Central memory CD4-positive, alpha-beta T cell (primary cell): ENCODE measurements around the gene OR5AP2.
"Not testable (repeated sequence)": the region's sequence is repeated elsewhere in the genome, so short reads cannot be mapped to it uniquely, and the experiment has no call there.

Experiments
- DNase-seq: peaks from one replicate; pipeline ENCODE4 v3.0.0; 2022
- total RNA-seq, 3 experiments: gene quantifications; one replicate each; lab custom pipeline; 2026; lab: John Stamatoyannopoulos, UW

OR5AP2 gene
- total RNA-seq, result 0 reads per million in 3 experiments

DNA sequence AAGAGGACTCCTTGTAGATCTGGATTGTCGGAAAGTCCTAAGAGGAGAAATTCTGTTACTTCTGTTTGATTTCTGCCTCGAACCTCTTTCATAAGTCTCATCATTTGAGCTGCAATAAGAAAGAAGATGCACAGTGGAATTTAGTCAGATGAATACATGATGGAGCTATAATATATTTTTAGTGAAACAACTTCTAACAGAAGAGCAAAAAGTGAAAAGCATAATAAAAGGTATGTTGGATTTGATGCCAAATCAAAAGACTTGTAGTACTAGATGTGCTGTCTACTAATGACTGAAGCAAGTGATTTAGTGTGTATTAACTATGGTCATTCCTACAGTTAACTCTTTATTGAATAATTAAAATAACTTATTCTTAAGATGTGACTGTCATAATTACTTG, at the start of gene OR5AP2:
Gene OR5AP2 (minus strand): TSS at position 101 of the 400 bp plus-strand sequence. CDS start 0 bp downstream, at position 101.
- no peak for DNase-seq

DNA sequence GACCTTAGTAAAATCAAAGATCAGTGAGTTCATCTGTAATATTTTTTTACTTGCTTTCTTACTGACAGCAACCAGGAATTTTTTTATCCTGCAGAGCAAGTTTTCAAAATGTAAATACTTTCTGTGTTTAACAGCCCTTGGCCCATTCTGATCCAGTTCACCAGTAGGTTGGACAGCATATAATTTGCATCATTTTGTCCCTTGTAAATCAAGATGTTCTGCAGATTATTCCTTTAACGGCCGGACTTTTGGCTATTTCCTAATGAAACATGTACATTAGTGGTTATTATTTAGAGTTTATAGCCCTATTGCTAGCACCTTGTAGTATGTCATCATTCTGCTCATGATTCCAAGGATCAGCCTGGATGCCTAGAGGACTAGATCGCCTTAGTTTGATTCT, 48.9 kb upstream of the OR5AP2 start:
- DNase-seq, result not testable (repeated sequence)

DNA sequence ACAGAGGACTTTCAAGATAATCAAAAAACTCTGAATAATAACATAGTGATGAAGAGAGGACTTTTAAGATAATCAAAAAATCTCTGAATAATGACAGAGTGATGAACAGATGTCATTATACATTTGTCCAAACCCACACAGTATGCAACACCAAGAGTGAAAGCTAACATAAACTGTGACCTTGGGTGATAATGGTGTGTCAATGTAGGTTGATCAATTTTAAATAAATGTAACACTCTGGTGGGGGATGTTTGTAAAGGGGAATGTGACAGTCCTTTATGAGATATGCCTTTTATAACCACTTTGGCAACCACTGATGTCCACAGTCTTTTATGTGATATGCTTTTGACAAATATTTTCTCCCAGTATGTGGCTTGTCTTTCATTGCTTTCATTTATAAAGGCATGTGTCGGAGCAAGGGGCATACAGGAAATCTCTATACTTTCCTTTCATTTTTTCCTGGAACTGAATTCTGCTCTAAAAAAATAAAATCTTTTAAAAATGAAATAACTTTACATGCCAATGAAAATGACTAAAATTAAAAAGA, 46.4 kb upstream of the OR5AP2 start:
- no peak for DNase-seq

DNA sequence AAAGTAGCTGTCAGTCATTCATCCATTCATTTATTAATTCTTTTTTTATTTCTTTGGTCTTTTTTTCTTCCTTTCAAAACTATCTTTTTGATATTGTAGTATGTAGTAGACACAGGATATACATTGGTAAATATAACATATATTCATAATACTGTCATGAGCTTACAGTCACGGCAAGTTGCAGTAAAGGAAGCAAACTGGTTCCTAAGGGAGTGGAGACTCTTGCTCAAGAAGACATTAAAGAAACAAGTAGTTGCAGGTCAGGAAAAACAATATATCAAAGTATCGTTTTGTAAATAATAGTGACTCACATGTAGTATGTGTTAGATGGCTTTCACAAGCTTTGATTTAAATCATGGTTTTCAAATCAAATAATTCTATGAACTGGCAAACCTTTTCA, 28.7 kb upstream of the OR5AP2 start:
- no peak for DNase-seq

DNA sequence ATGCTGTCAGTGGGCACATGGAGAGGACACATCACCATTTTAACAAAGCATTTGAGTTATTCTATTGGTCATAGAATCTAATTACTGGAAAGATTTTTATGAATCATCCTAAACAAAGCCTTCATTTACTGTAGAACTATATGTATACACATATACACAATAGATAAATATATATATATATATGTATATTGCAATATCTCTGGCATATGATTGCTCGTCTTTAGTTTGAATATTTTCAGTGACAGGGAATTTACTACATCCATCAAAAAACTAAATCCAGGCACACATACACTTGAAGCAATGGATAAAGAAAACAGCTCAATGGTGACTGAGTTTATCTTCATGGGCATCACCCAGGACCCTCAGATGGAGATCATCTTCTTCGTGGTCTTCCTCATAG, 21.1 kb upstream of the OR5AP2 start, which contains the start of gene OR5AR1:
Gene OR5AR1 (plus strand): TSS at position 301 of the 400 bp plus-strand sequence. CDS start 0 bp downstream, at position 301.
- DNase-seq, result no peak

DNA sequence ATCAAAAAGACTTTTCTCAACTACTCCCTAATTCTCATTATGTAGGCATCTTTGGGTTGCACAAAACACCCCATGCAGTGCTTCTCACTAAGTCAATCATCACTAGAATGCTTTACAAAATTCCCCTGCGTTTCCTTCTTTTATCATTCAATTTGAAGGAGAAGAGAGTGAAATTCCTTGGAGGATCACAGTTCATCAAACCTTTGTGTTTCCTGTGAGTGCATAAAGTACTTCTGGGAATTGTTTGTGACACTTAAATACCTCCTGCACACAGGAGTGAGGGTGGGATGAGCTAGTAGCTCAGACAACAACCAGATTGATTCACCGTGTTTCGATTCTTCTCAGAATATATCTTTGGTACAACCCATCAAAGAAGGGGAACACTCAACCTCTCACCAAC, 17.5 kb upstream of the OR5AP2 start:
- no peak for DNase-seq

DNA sequence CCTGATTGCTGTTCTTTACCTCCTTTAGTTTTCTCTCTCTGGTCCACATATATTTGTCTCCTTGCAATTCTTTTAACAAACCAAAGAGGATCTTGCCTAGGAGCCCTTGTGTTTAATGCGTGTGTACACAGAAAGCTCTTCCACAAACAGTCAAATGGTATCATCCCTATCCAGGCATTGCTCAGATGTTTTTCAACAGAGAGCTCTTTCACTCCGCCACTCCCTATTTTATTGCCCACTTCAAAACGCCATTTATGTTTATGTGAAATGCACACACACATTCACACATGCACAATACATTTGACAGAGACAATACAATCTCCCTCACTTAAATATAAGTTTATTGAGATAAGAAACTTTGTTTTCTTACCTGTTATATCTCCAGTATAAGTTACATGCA, 4.7 kb downstream of the OR5AP2 start:
- no peak for DNase-seq

DNA sequence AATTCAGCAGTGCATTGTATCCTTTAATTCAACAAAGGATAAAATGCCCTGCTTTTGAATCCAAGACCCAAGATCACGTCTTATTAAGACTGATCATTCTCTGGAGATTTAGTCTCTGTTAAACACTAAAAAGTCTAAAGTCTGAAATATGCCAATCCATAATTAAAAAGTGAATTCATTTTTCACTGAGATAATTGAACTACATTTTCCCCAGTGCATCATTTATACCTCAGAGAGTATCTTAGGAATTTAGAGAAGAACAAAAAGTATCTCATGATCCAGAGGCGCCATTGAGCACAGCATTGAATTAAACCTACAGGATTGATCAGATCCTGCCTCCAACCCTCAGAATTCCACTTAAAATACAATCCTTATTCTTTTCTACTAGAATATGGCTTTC, 5.4 kb downstream of the OR5AP2 start:
- no peak for DNase-seq

DNA sequence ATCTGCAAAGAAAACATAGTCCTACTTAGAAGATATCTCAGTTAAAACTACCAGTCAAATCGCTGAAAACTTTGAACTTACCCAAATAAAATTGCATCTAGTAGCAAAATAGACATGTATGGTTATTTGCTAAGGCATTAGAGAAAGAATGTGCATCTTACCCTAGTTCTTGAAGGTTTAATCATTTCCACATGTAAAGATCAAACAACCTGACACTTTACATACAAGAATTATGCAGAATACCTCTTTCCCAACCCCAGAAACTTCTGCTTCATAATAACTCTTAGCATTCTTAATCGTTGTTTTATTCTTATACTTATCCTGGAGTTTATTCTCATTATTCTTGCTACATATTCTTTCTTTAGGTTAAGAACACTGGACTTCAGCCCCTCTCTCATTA, 9.9 kb downstream of the OR5AP2 start:
- no peak for DNase-seq

DNA sequence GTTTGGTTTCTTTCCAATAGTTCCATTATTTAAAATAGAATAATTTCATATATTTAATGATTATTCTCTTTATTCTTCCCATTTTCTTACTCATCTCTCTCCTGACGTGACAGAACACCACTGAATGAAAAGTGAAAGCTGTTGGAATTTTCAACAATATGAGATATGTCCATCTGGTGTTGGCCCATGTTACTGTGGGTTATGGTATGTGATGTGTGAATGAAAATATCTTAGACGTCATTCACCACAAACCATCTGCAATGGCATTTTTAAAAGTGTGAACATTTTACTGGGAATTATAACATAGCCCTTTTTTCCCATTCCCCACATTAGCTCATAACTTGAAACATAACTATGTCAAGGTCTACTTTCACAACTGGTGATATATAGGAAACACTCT, 16.3 kb downstream of the OR5AP2 start:
- no peak for DNase-seq

DNA sequence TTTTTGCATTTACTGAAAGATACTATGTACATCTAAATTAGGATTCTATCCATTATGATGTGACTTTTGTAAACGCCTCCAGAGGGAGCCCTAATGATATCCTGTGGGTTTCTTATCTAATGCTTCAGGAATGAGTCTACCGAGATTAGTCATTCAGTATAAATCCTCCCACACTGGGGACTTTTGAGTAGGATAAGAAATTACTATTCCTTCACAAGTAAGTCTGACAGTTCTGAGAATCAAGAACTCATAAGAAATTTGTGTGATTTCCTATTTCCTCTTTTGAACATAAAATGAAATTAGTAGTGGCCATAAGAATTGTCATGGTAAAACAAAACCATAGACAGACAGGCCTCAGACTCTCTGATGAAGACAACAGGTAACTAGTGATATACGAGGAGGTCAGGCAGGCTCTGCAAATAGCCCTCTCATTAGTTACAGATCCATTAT, 17.6 kb downstream of the OR5AP2 start:
- no peak for DNase-seq

DNA sequence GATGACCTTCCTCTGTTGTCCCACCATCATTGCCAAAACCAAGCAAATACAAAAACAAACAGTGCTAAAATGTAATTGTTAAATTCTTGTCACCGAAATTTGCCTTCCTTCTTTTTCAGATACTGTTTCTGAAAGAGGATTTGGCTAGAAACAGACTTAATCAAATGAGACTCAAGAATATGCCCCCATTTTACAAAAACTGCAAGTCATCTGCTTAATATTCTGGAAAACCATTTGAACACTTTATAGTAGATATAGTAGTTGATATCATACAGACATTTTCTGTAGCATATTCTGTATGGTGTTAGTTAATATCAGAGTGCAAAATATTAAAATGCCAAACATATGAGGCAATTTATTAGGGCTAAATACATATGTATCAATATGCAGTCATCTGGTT, 31.1 kb downstream of the OR5AP2 start:
- DNase-seq, result no peak

DNA sequence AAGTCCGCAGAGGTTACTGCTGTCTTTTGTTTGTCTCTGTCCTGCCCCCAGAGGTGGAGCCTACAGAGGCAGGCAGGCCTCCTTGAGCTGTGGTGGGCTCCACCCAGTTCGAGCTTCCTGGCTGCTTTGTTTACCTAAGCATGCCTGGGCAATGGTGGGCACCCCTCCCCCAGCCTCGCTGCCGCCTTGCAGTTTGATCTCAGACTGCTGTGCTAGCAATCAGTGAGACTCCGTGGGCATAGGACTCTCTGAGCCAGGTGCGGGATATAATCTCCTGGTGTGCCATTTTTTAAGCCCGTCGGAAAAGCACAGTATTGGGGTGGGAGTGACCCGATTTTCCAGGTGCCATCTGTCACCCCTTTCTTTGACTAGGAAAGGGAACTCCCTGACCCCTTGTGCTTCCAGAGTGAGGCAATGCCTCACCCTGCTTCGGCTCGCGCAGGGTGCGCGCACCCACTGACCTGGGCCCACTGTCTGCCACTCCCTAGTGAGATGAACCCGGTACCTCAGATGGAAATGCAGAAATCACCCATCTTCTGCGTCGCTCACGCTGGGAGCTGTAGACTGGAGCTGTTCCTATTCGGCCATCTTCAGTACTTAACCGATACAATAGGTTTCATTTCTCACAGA, 50.0 kb downstream of the OR5AP2 start:
- DNase-seq, result not testable (repeated sequence)
